ENCODE data around the gene ALDH3B1.
"Not testable (repeated sequence)": the region's sequence is repeated elsewhere in the genome, so short reads cannot be mapped to it uniquely, and the experiment has no call there.

ALDH3B1 gene, protein sequence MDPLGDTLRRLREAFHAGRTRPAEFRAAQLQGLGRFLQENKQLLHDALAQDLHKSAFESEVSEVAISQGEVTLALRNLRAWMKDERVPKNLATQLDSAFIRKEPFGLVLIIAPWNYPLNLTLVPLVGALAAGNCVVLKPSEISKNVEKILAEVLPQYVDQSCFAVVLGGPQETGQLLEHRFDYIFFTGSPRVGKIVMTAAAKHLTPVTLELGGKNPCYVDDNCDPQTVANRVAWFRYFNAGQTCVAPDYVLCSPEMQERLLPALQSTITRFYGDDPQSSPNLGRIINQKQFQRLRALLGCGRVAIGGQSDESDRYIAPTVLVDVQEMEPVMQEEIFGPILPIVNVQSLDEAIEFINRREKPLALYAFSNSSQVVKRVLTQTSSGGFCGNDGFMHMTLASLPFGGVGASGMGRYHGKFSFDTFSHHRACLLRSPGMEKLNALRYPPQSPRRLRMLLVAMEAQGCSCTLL
- 76.4 to 206 (median 132) reads per million in 17 experiments for total RNA-seq

DNA sequence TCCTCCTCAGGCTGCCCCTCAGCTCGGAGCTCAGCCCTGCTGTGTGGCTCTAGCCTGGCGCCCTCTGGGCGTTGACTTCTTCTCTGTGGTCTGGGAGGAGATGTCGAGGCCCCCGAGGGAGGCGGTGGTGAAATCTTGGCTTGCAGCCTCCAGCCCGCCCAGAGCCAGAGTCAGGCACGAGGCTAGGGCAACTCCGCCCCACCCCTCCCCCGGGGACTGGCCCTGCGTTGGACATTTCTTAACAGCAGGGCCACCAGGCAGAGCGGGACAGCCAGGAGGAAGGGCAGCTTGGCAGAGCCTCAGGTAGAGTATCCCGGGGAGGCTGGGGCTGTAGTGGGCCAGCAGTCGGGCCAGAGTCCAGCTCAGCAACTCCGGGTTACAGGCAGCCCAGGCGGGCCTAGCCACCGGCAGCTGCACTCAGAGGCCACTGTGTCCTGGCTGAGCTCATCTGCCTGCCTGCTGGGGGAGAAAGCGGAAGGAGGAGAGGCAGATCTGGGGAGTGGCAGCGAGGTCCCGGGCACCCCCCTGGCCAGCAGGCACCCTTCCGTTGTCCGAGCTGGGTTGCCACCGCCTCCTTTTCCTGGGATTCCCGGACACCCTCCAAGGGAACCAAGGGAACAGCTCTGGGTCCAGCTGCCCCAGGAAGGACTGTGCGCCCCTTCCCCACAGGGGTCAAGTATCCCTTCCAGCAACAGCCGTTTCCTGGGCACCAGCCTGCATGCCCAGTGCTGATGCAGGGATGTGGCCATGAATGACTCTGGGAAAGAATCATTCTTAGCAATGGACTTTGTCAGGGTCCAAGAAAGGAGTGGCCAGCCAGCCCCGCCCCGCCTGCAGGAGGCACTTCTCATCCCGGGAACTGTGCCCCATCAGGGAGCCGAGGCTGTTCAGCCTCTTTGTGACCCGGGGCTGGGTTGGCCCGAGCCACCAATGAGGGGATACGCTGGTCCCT, at the start of gene ALDH3B1:
ALDH3B1 (plus strand) TSS at position 238 of the 952 bp plus-strand sequence. CDS start 4,971 bp downstream, outside the sequence.
- DNase-seq: peak; percentile 95 to 98 (median 98)

DNA sequence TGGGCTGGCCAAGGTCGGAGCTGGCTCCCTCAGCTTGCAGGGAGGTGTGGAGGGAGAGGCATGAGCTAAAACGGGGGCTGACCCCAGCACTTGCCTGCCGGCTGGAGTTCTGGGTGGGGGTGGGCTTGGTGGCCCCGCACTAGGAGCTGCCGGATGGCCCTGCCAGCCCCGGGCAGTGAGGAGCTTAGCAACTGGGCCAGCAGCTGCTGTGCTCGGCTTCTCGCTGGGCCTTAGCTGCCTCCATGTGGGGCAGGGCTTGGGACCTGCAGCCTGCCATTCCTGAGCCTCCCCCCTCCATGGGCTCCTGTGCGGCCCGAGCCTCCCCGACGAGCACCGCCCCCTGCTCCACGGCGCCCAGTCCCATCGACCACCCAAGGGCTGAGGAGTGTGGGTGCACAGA, 46.9 kb upstream of the ALDH3B1 start:
- DNase-seq: not testable (repeated sequence)

DNA sequence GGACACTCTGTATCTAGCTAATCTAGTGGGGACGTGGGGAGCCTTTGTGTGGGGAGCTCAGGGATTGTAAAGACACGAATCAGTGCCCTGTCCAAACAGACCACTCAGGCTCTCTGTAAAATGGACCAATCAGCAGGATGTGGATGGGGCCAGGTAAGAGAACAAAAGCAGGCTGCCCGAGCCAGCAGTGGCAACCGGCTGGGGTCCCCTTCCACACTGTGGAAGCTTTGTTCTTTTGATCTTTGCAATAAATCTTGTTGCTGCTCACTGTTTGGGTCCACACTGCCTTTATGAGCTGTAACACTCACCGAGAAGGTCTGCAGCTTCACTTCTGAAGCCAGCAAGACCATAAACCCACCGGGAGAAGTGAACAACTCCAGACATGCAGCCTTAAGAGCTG, 46.2 kb upstream of the ALDH3B1 start:
- DNase-seq: not testable (repeated sequence)

DNA sequence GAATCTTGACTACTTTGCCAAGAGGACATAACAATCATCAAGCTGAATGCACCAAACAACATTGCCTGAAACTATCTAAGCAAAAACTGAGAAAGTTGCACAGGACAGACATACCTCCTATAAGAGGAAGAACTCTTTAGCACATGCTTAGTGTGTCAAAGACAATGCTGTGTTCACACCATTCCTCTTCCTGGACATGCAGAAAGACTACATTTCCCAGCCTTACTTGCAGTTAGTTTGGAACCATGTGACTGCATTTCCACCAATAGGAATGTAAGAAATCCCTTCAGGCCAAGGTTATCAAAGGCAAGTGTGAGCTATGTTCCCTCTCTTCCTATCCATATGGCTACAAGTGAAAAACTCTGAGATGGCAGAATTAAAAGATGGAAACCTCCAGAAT, 45.4 kb upstream of the ALDH3B1 start:
- not testable (repeated sequence) for DNase-seq

DNA sequence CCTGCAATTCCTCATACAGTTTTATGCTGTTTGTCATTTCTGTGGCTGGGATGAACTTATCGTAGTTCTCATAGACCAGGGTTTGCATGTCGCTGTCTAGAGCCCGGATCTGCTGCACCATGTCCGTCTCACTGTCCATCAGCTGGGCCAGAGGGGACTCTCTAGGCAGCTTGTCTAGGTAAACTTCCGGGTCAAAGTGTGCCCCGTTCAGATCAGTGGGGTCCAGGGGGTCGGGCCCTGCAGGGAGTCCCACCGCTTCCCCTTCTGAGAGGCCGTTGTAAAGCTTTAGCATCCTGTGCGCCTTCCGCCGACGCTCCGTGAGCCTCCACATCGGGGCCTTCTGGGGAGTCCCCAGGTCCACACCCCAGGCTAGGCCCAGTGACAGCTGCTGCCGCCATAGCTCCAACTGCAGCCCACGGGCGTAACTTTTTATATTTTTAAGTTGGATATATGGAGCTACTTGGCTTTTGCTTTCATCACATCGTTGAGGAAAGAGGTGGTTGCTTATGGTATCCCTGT, 44.2 kb upstream of the ALDH3B1 start:
- not testable (repeated sequence) for DNase-seq

DNA sequence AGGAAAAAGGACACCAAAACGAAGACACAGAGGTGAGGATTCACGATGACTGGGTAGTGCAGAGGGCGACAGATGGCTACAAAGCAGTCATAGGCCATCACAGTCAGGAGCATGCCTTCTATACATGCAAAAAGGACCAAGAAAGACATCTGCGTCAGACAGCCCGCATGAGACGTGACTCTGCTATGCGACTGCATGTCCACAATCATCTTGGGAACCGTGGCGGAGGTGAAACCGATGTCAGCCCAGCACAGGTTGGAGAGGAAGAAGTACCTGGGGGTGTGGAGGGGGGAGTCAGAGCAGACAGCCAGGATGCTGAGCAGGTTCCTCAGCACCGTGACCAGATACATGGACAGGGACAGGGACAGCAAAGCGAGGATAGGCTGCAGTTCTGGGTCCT, 35.4 kb upstream of the ALDH3B1 start:
- not testable (repeated sequence) for DNase-seq

DNA sequence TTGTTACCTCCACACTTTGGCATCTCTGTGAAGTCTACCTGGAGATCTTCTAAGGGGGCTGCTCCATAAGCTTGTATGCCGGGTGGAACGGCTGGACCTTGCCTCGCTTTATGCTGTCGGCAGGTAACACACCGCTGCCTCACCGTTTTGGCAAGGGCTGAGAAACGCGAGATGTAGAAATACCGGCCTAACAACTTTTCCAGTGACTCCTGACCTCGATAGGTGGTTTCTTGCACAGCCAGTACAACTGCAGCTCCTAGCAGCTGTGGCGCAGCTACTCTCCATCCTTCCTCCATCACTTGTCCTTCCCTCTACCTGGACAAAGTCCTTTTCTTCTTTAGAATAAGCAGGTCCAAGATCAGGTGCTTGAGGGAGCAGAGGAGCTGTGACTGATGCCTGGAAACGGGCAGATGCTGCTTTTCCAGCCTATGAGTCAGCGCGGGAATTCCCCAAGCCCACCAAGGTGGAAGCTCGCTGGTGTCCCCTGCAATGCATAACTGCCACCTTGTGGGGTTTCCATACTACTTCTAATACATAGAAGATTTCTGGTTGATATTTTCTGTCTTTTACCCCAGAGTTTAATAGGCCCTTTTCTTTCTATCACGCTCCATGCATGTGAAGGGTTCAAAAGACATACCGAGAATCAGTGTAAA, 31.2 kb upstream of the ALDH3B1 start:
- not testable (repeated sequence) for DNase-seq

DNA sequence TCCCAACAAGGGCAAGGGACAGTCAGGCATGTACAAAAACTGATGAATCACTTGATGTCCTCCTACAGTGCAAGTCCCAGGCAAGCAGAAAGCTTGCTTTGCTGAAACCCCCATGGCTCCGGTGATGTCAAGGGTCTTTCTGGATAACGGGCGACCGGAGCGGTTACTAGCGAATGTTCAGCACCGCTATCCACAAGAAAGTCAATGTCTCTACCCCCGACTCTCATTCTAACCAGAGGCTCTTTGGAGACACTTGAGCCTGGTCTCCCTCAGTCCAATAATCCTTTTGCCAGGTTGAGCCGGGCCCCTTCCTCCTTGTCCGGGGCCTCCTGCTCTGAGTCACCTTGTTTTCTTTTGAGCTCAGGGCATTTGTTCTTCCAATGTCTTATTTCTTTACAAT, 28.9 kb upstream of the ALDH3B1 start:
- DNase-seq: not testable (repeated sequence)

DNA sequence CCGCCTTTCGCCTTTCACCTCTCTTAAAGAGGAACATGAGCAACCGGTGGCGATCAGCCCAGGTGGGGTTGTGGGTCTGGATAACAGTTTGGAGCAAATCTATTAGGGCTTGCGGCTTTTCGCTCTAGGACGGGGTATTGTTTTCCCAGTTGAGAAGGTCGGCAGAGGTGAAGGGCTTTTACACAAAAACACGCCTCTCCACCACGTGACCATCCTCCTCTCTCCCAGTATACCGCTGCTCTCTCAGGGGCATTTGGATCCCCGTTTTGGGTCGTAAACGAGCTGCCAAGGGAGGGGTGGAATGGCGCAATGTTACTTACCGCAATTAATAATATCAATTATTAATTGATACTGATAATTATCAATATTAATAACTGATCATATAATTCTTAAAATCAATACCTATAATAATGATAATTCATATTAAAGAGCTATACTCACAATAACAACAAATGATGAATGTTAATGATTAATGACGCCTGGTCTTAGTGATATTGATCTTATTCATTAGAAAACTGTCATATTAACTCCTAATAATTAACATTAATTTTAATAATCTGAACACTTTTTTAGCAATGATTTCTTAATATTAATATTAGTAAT, 27.8 kb upstream of the ALDH3B1 start:
- not testable (repeated sequence) for DNase-seq

DNA sequence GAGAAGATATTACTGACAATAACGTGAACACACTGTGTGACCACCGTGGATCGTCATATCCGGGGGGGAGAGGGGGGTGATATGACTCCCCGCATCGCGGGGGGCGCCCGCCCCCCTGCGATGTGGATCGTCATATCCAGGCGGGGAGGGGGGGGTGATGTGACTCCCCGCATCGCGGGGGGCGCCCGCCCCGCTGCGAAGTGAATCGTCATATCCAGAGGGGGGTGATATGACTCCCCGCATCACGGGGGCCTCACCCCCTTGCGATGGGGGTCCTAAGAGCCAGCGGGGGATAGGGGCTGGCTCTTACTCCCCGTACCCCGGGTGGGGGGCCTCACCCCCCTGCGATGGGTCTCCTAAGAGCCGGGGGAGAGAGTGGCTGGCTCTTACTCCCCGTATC, 26.2 kb upstream of the ALDH3B1 start:
- no peak for DNase-seq

DNA sequence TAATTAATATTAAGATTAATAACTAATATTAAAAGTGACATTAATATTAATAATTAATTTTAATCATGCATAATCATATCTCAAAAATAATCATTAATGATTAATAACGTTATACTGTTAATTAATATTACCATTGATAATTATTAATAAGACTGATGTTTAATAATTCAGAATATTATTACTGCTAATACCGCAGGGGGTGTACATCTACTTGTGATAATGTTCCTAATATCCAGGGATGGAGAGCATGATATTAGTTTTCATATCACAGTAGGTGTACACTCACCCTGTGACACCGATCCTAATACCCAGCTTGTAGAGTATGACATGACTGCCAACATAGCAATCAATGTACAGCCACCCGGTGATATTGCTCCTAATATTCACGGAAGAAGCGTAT, 24.8 kb upstream of the ALDH3B1 start:
- DNase-seq: not testable (repeated sequence)

DNA sequence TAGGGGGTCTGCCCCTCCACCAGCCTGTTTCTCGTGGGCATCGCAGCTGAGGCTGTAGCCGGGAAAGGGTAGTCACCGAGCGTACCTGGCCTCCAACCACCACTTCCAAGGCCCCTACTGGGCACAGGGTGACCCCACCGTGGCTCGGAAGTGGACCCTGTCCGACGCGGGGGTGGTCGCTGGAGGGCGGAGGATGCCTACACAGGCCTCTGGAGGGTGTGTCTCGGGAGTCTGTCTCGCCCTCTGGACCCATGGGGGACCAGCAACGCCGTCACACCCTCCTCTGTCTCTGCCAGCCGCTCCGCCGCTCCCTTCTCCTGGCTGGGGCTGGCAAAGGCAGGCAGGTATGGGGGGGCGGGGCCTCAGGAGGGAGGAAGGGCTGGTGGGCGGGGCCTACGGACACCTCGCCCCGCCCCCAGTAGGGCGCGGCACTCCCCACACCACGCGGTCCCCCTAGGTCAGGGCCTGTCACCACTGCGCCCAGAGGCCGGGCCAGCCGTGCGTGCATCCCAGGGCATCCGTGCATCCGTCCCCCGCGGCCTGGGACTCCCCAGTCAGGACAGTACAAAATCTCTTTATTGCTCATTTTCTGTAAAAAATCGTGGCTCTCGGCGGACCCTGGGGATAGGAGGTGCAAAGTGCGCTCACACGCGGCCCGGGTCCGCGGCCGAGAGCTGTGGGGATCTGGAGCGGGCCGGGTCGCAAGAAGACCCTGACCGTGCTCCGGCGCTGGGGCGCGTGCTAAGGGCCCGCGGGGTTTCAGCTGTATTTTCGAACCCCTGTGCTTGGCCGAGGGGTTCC, 19.4 kb upstream of the ALDH3B1 start:
- DNase-seq: peak in 3 of 4 experiments; percentile 28 to 55 (median 39)

DNA sequence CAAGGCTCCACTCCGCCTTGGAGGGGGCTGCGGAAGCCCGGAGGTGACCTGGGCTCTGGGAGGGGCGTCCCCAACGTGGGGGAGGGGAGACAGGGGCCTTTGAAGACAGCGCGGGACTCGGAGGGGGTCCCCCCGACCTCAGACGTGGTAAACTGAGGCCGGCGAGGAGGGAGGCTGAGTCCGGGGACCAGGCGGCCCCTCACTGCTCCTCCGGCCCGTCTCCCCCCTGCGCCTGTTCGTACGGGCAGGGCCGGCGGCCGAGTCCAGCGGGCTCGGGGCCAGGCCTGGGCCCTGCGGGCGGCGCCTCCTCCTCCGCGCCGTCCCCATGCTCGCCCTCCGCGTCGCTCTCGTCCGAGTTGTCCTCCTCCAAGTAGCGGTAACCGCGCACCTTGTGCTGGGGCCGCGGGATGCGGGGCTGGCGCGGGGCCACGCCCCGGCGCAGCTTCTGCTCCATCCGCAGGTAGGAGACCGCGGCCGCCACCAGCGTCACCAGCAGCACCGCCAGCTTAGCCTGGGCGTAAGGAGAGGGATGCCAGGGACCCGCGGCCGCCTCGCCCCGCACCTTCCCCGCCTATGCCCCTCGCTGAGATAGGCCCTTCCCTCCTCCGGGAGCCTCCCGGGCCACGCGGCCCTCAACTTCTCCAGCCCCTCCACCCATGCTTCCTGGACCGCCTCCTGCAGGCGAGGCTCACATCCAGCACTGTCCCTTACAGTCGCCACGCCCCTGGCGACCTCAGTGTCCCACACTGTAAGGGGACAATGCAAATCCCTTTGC, 18.6 kb upstream of the ALDH3B1 start:
- not testable (repeated sequence) for DNase-seq

DNA sequence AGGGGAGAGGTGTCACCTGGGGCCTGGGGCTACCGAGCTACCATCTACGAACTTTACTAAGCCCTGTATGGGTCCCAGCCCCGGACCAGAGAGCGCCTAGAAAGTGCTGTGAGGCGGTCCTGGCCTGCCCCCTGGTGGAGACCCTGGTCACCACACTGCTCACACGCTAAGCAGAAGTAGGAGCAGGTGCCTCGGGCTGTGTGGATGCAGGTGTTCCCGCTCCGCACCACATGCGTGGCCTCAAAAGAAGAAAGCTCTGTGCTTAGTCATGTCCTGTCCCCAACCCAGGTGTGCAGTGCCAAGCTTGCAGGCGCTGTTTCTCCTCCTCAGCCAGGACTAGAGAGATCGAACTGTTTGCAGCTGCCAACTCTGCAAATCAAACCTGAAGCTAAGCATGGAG, 16.3 kb upstream of the ALDH3B1 start:
- DNase-seq: peak in 1 of 4 experiments; percentile 38

DNA sequence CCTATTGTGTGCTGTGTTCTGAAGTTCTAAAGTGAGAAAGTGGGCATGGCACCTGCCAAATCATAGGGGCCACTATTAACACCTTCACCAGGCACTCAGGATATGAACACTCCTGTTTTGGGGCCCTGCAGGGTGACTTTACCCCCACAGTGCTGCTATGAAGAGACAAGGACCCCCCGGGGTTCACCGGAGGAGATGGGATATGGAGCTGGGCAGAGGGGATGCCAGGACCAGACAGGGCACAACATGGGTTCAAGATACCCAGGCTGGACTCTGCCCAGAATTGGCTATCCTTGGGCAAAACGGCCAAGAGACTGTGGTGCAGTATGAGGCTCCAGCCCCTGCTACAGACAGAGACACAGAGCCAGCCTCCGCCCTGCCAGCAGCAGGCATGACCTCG, 15.7 kb upstream of the ALDH3B1 start:
- DNase-seq: not testable (repeated sequence)

DNA sequence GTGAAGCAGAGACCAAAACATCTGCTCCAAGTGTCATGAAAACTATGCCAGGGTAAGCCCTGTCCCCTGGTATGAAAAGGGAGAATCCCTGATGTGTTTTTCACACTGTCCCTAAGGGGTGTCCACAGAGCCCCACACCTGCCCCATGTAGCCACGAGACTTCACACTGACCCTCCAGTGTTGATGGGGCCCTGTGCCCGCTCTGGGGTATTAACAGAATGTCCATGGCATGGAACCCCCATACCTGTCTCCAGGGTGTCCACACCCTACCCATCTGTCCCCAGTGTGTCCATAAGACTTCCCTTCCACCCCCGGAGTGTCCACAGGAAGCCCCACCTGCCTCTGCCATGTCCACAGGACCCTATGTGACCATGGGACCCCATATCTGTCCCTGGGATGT, 15.0 kb upstream of the ALDH3B1 start:
- not testable (repeated sequence) for DNase-seq

DNA sequence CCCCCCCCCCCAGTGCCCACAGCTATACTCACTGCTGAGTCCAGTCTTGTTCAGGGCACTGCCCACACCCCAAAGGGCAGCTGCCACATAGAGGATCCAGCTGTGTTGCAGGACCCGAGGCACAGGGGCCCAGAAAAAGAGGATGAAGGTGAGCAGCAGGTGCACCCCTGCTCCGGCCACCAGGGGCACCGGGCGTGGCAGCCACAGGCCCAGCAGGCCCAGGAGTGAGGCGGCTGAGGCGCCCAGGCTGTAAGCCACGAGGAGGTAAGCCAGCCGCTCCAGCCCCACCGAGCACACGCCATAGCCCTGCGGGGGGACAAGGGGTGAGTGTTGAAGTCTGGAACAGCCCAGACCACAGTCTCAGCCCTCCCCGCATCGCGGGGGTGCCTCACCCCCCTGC, 14.5 kb upstream of the ALDH3B1 start:
- not testable (repeated sequence) for DNase-seq

DNA sequence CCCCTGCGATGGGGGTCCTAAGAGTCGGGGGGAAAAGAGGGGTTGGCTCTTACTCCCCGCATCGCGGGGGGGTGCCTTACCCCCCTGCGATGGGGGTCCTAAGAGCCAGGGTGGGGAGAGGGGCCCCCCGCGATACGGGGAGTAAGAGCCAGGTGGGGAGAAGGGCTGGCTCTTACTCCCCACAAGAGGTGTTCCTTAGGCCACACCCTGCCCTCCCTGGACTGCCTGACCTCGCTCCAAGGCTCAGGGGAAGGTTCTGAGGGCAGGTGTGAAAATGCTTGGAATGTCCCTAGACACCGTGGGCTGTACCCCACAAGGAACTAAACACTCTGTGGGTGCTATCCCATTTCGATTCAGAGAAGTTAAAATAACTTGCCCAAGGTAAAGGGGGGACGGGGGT, 14.1 kb upstream of the ALDH3B1 start:
- no peak for DNase-seq

DNA sequence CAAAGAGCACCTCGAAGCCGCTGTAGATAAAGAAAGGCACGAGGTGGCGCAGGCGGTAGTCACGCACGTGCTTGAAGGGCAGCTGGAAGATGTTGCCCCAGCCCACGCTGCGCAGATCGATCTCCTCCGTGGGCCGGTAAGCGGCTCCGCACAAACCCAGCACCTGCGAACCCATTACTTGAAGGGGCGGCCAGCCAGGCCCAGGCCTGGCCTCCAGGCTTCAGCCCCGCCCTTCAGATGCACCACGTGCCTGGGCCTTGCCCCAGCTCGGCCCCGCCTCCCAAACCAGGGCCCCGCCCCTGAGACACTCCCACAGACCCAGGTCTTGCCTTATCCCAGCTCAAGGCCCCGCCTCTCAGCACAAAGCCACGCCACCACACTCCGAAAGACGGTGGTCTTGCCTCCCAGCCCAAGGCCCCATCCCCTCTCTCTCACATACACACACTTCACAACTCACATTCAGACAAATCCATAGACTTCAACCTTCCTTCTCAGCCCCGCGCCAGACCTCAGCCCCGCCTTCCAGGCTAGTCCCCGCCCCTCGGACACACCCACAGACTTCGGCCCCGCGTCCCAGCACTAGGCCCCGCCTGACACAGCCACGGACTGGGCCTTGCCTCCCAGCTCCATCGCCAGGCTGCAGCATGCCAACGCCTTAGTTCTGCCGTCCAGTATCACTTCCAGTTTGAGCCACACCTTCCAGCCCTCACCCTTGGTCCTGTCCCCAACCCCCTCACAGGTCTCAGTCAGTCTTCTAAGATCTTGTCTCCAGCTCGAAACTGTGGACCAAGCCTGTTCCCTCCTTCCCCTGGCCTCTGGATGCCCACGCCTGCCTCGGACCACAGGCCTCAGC, 13.3 kb upstream of the ALDH3B1 start:
- DNase-seq: peak; percentile 82 to 92 (median 88)

Measured in suppressor macrophage (primary cell).